OCI-LY7 (cell line): ENCODE data around the gene ARHGEF4.

Source experiments
- CTCF ChIP-seq: fragments of 200-600 bp; sonication (generic); conservative IDR thresholded peaks from 2 replicates; pipeline ENCODE4 v1.5.1; 2014; ENCODE audit warnings: mild to moderate bottlenecking, antibody characterized with exemption, low read length, moderate library complexity, mixed read lengths
- EZH2phosphoT487 ChIP-seq: fragments of 200-600 bp; sonication (generic); IDR thresholded peaks from 2 replicates; pipeline ENCODE4 v1.6.1; 2018; ENCODE audit warnings: low read depth, borderline replicate concordance, mild to moderate bottlenecking, mixed run types, antibody characterized with exemption, low read length, moderate library complexity, mixed read lengths

GRCh38 chr2:130850788-130851623 lies 14.3 kb downstream of the ARHGEF4 start:
- TF ChIP-seq EZH2phosphoT487 (no peak), CTCF (no peak)
